Caco-2 (cell line): ENCODE results near the gene STK32C. TPM values are rescaled to one million over a fixed set of nuclear protein-coding genes. Genes with fewer than 3 reads are reported as not detected.

Experiments
- BruUV-seq: library from RNA; stranded (reverse); fragments of 400-500 nt; replicated peaks from 2 replicates; lab custom pipeline; 2021; lab: Mats Ljungman, UMichigan
- CTCF ChIA-PET: fragments of 300-600 bp; sonication (Branson Sonifier 250); formaldehyde crosslinking; loops from one replicate; lab custom pipeline; 2022; ENCODE audit warnings: antibody characterized with exemption; lab: Charles Lee
- POLR2A ChIA-PET: fragments of 300-600 bp; sonication (Branson Sonifier 250); formaldehyde crosslinking; loops from one replicate; lab custom pipeline; 2022; ENCODE audit warnings: antibody characterized with exemption; lab: Charles Lee
- DNase-seq, 2 experiments: peaks; one replicate each; pipeline versions ENCODE4 v3.0.0 to v3.0.0-alpha.2; 2020 to 2022
- H3K27me3 ChIP-seq: replicated peaks from 2 replicates; pipeline ENCODE4 v1.6.0; 2011; ENCODE audit warnings: low read length; ENCODE audit not compliant: control insufficient read depth, insufficient read depth
- H3K36me3 ChIP-seq: 2 replicates; pipeline ENCODE4 v1.5.1; 2011; ENCODE audit warnings: low read length; ENCODE audit not compliant: control insufficient read depth, insufficient read depth
- H3K4me1 ChIP-seq: fragments of 250-450 bp; sonication (Bioruptor Pico); 2 replicates; pipeline ENCODE4 v1.5.1; 2020; ENCODE audit warnings: mild to moderate bottlenecking
- H3K4me3 ChIP-seq: 2 replicates; pipeline ENCODE4 v1.5.1; 2011; ENCODE audit warnings: low read depth, mild to moderate bottlenecking, control low read depth, low read length
- H3K9me3 ChIP-seq: fragments of 250-450 bp; sonication (Bioruptor Pico); 2 replicates; pipeline ENCODE4 v1.5.1; 2020; ENCODE audit warnings: mild to moderate bottlenecking, moderate library complexity
- H3K27ac Mint-ChIP-seq: one replicate; pipeline ENCODE4 v1.8.0; 2022; ENCODE audit warnings: mixed read lengths; ENCODE audit not compliant: unreplicated experiment
- H3K27me3 Mint-ChIP-seq: one replicate; pipeline ENCODE4 v1.8.0; 2022; ENCODE audit warnings: mixed read lengths; ENCODE audit not compliant: insufficient read depth, unreplicated experiment
- H3K36me3 Mint-ChIP-seq: one replicate; pipeline ENCODE4 v1.8.0; 2022; ENCODE audit warnings: mild to moderate bottlenecking, mixed read lengths; ENCODE audit not compliant: insufficient read depth, unreplicated experiment
- H3K4me1 Mint-ChIP-seq: one replicate; pipeline ENCODE4 v1.8.0; 2022; ENCODE audit warnings: low read depth, mixed read lengths; ENCODE audit not compliant: unreplicated experiment
- H3K4me3 Mint-ChIP-seq: one replicate; pipeline ENCODE4 v1.8.0; 2022; ENCODE audit warnings: mild to moderate bottlenecking, moderate library complexity, mixed read lengths; ENCODE audit not compliant: unreplicated experiment
- H3K9me3 Mint-ChIP-seq: one replicate; pipeline ENCODE4 v1.8.0; 2022; ENCODE audit warnings: mixed read lengths; ENCODE audit not compliant: unreplicated experiment
- CTCF ChIP-seq, 2 experiments: fragments of 200-600 bp in 1 of 2; IDR thresholded peaks; 1 replicate in 1 of 2; 2 replicates in 1 of 2; pipeline versions ENCODE4 v1.5.1 to v1.8.0; 2011 to 2022; ENCODE audit warnings: antibody characterized with exemption in 1 of 2, control low read depth in 1 of 2, inconsistent platforms in 1 of 2, low read depth in 1 of 2, low read length in 1 of 2, mild to moderate bottlenecking in 1 of 2, moderate library complexity in 1 of 2; ENCODE audit not compliant: insufficient read depth in 1 of 2, severe bottlenecking in 1 of 2, unreplicated experiment in 1 of 2
- intact Hi-C: fragments of 100-400 bp; cut with micrococcal nuclease; formaldehyde crosslinking; loops from one replicate; pipeline ENCODE4 v1.10.0; 2022; ENCODE audit not compliant: unreplicated experiment
- total RNA-seq: library from RNA; stranded (reverse); gene quantifications from 2 replicates; pipeline ENCODE4 v1.2.3, GENCODE V29; 2022

The STK32C gene
- total RNA-seq, 1 experiment from 2014 or later: 13.3 TPM

GRCh38 chr10:132255489-132256344, 52.0 kb downstream of the STK32C start:
- Mint-ChIP-seq H3K27ac (no peak overlapping the region), H3K9me3 (no peaks in the 10 kb centered on the region), H3K27me3 (no peaks in the 10 kb centered on the region), H3K4me3 (no peak overlapping the region), H3K36me3 (no peaks in the 10 kb centered on the region), H3K4me1 (no peaks in the 10 kb centered on the region)
- H3K9me3 ChIP-seq: no peaks in the 10 kb centered on the region
- intact Hi-C loops: no loop called here
- CTCF ChIA-PET: no interaction called here
- POLR2A ChIA-PET: no interaction called here
- TF ChIP-seq CTCF (IDR thresholded peaks at IDR 0.05; ENCODE audit: insufficient read depth in 1 of 2, low read depth in 1 of 2, low read length in 1 of 2, severe bottlenecking in 1 of 2, unreplicated experiment in 1 of 2): no peak
- no peaks in the 10 kb centered on the region; the same call in 1 of the 2 replicates for H3K4me1 ChIP-seq
- BruUV-seq: no TSS peak
- H3K27me3 ChIP-seq: no peaks in the 10 kb centered on the region
- DNase-seq: no peak
- no peaks in the 10 kb centered on the region for H3K36me3 ChIP-seq
- no peak overlapping the region for H3K4me3 ChIP-seq

DNA sequence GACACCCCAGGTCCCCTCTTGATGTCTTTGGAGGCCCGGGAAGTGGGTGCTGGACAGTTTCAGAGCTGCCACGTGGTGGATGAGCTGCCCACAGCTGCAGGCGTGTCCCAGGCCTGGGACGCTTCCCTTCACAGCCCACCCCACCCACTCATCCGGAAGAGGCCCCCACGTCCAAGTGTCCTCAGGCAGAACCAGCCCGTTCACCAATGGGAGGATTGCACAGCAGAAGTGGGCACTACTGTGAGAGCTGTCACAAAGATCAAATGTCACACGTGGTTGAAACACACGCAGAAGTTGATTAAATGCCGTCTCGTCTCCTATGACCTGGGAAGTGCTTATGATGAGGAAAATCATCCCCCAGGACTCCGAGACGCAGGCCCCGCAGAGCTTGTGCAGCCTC, 52.9 kb downstream of the STK32C start:
- Mint-ChIP-seq H3K27me3 (no peaks in the 10 kb centered on the region), H3K36me3 (no peaks in the 10 kb centered on the region), H3K9me3 (no peaks in the 10 kb centered on the region), H3K27ac (no peak overlapping the region), H3K4me1 (no peaks in the 10 kb centered on the region), H3K4me3 (no peak overlapping the region)
- Histone ChIP-seq H3K9me3 (no peaks in the 10 kb centered on the region), H3K27me3 (no peaks in the 10 kb centered on the region), H3K4me1 (no peaks in the 10 kb centered on the region; the same call in 1 of the 2 replicates), H3K36me3 (no peaks in the 10 kb centered on the region), H3K4me3 (no peak overlapping the region)
- DNase-seq: no peak
- ChIA-PET POLR2A (no interaction called here), CTCF (no interaction called here)
- no peak for TF ChIP-seq CTCF (IDR thresholded peaks at IDR 0.05; ENCODE audit: insufficient read depth in 1 of 2, low read depth in 1 of 2, low read length in 1 of 2, severe bottlenecking in 1 of 2, unreplicated experiment in 1 of 2)
- intact Hi-C loops: no loop called here
- BruUV-seq: no TSS peak

DNA sequence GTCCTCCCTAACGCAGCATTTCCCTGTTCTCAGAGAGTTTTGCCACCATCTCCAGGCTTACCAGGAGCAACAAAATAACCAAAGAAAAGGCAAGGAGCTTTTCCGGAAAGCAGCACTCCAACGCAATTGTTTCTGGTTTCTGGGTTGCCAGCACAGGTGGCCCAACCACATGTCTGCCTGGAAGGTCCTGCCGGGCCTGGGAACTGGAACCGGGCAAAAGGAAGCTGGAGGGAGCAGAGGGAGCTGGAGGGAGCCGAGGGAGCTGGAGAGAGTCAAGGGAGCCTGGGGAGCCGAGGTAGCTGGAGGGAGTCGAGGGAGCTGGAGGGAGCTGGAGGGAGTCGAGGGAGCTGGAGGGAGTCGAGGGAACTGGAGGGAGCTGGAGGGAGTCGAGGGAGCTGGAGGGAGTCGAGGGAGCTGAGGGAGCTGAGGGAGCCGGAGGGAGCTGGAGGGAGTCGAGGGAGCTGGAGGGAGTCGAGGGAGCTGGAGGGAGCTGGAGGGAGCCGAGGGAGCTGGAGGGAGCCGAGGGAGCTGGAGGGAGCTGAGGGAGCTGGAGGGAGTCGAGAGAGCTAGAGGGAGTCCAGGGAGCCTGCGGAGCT, 54.6 kb downstream of the STK32C start:
- Mint-ChIP-seq H3K9me3 (no peaks in the 10 kb centered on the region), H3K27me3 (no peaks in the 10 kb centered on the region), H3K36me3 (no peaks in the 10 kb centered on the region), H3K4me1 (no peaks in the 10 kb centered on the region), H3K4me3 (no peak overlapping the region), H3K27ac (no peak overlapping the region)
- no peak for DNase-seq
- no peak for TF ChIP-seq CTCF (IDR thresholded peaks at IDR 0.05; ENCODE audit: insufficient read depth in 1 of 2, low read depth in 1 of 2, low read length in 1 of 2, severe bottlenecking in 1 of 2, unreplicated experiment in 1 of 2)
- no TSS peak for BruUV-seq
- Histone ChIP-seq H3K27me3 (no peaks in the 10 kb centered on the region), H3K4me1 (no peaks in the 10 kb centered on the region; the same call in 1 of the 2 replicates), H3K4me3 (no peak overlapping the region), H3K9me3 (no peaks in the 10 kb centered on the region), H3K36me3 (no peaks in the 10 kb centered on the region)
- intact Hi-C loops: no loop called here
- ChIA-PET CTCF (interaction anchor here (0.6 kb wide), 2 partner anchors 13 to 61 kb away, joined by 3 read pairs; no protein-coding TSS in a partner anchor), POLR2A (no interaction called here)
